ENCODE data around the gene KRTAP1-5. TPM values are rescaled to one million over a fixed set of nuclear protein-coding genes. Genes with fewer than 3 reads are reported as not detected.

KRTAP1-5 gene
- total RNA-seq, 1 experiment from 2014 or later: not detected

- no peak overlapping the region for H3K27ac ChIP-seq (ENCODE audit: low read length)
- no peak overlapping the region for H3K4me3 ChIP-seq (ENCODE audit: low read depth in 2 of 2, low read length in 2 of 2)
- ATAC-seq (no peak), DNase-seq (ENCODE audit: low read depth, low spot score) (no peak)
- in situ Hi-C loops (cut with HindIII; ENCODE audit: low pct_unique_long_range_greater_than_20kb, low sequenced_read_pairs): no loop called here
- no peaks in the 10 kb centered on the region for H3K9me3 ChIP-seq (ENCODE audit: control insufficient read depth, insufficient read depth, low read depth, low read length)
- no peaks in the 10 kb centered on the region for H3K4me1 ChIP-seq (ENCODE audit: control insufficient read depth, insufficient read depth, low read length)
- TF ChIP-seq, protein P1, sequence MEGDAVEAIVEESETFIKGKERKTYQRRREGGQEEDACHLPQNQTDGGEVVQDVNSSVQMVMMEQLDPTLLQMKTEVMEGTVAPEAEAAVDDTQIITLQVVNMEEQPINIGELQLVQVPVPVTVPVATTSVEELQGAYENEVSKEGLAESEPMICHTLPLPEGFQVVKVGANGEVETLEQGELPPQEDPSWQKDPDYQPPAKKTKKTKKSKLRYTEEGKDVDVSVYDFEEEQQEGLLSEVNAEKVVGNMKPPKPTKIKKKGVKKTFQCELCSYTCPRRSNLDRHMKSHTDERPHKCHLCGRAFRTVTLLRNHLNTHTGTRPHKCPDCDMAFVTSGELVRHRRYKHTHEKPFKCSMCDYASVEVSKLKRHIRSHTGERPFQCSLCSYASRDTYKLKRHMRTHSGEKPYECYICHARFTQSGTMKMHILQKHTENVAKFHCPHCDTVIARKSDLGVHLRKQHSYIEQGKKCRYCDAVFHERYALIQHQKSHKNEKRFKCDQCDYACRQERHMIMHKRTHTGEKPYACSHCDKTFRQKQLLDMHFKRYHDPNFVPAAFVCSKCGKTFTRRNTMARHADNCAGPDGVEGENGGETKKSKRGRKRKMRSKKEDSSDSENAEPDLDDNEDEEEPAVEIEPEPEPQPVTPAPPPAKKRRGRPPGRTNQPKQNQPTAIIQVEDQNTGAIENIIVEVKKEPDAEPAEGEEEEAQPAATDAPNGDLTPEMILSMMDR (IDR thresholded peaks at IDR 0.05): no peak
- H3K36me3 ChIP-seq (ENCODE audit: control insufficient read depth, insufficient read depth, low read length): no peaks in the 10 kb centered on the region
- POLR2A ChIA-PET: no interaction called here
- CTCF ChIA-PET: no interaction called here
- intact Hi-C loops (cut with micrococcal nuclease; ENCODE audit: unreplicated experiment): no loop called here
- H3K27me3 ChIP-seq (ENCODE audit: control insufficient read depth, insufficient read depth, low read length): no peaks in the 10 kb centered on the region
- BruUV-seq (replicated peaks): no TSS peak
Observed at GRCh38 chr17:41063449-41063848, 36.4 kb upstream of the KRTAP1-5 start.

DNA sequence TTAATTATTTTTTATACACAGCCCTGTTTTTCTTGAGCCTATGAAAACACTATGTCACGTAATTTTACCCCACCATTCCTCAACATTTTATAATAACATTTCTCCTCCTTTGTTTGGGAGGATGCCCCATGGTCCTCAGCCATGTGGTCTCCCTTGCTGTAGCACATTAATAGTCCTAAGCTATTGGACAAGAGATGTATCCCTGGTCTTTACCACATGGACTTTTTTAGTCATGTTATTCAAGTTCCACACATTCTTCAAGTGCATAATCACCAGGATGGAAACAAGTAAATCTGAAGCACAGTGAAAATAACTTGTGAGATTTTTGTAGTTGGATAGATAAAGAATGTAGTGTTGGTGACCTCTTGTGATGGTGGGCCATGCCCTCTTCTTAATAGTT is 35.0 kb upstream of the KRTAP1-5 start:
- ATAC-seq: no peak
- POLR2A ChIA-PET: no interaction called here
- H3K36me3 ChIP-seq (ENCODE audit: control insufficient read depth, insufficient read depth, low read length): no peaks in the 10 kb centered on the region

More for the DNA sequence above, 35.0 kb upstream of the KRTAP1-5 start:
- H3K27me3 ChIP-seq (ENCODE audit: control insufficient read depth, insufficient read depth, low read length): no peaks in the 10 kb centered on the region
- DNase-seq (ENCODE audit: low read depth, low spot score): no peak
- CTCF ChIA-PET: no interaction called here
- BruUV-seq (replicated peaks): no TSS peak
- no peak overlapping the region for H3K4me3 ChIP-seq (ENCODE audit: low read depth in 2 of 2, low read length in 2 of 2)
- in situ Hi-C loops (cut with HindIII; ENCODE audit: low pct_unique_long_range_greater_than_20kb, low sequenced_read_pairs): no loop called here
- no peak overlapping the region for H3K27ac ChIP-seq (ENCODE audit: low read length)
- H3K9me3 ChIP-seq (ENCODE audit: control insufficient read depth, insufficient read depth, low read depth, low read length): no peaks in the 10 kb centered on the region
- intact Hi-C loops (cut with micrococcal nuclease; ENCODE audit: unreplicated experiment): no loop called here
- no peaks in the 10 kb centered on the region for H3K4me1 ChIP-seq (ENCODE audit: control insufficient read depth, insufficient read depth, low read length)
- no peak for TF ChIP-seq TCF7L2 (IDR thresholded peaks at IDR 0.05; ENCODE audit: low read depth, low read length)
- TF ChIP-seq POLR2AphosphoS5 (IDR thresholded peaks at IDR 0.05; ENCODE audit: low read depth, low read length): no peak
- TF ChIP-seq SIN3A (IDR thresholded peaks at IDR 0.05; ENCODE audit: borderline replicate concordance, insufficient read depth, low read depth, low read length): no peak
- no peak for TF ChIP-seq REST (IDR thresholded peaks at IDR 0.05; ENCODE audit: insufficient read depth in 1 of 2, low read depth in 2 of 2, low read length in 1 of 2)
- TF ChIP-seq, protein P1 (IDR thresholded peaks at IDR 0.05): no peak
